HG03439 (cell line): ENCODE measurements around the gene TMEM54.

ENCODE experiments used
- ATAC-seq: cut with Tn5 transposase; IDR thresholded peaks from one replicate; pipeline ENCODE4 v1.9.1; 2021; ENCODE audit warnings: mild to moderate bottlenecking, moderate library complexity; ENCODE audit not compliant: unreplicated experiment

The TMEM54 gene

DNA sequence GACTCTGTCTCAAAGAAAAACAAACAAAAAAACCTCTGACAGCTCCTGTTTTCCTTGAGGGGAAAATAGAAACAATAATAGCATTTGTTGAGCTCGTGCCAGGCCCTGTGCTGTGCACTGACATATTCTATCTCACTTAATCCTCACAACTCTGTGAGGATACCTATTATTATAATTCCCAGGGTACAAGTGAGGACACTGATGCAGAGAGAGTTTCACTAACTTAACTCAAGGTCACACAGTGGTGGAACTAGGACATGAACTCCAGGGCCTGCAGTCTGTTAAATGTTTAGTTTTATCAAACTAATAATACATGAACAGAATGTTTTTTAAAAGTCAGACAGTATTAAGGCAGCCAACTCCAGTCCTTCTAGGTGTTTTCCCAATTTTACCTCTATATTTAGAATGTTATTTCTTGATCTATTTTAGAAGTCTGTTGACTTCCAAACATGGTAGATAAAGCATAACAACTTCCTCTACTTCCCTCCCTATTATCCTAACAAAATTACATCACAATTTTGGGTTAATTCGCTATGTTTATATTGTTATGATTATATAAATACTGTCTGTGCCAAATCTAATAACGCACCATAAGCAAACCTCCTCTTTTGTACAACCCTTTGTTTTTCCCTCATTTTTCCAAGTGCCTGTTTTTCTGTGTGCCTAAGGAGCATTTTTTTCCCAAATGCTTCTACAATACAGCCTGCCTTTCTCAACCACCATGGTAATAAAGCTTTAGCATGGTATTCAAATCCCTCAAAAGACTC lies 35.4 kb downstream of the TMEM54 start:
- ATAC-seq, result no peak

DNA sequence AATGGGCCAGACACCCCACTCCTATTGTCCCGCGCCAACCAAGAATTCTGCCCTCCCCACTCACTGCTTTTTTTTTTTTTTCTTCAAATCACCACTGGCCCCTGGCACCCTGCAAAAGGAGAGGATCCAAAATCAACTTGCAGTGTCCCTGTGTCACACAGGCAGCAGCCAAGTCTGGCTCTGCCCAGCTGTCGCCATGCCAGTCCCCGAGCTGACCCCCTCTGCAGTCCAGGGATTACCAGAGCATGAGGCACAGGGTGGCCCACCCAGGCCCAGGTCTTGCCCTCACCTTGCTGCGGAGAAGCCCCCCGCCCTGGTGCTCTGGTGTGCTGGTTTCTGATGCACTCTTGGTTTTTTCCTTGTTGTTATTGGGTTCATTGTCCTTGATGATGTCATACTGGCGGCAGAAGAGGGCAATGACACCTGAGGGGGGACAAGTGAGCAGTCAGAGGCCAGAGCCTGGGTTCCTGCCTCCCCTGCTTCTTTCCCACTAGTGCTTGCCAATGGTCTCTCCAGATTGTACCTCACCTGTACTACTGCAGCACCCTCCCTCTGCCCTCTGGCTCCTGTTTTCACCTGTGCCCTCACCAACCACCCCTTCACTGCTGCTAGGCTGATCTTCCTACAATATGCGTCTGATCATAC lies 36.7 kb downstream of the TMEM54 start:
- no peak for ATAC-seq

GRCh38 chr1:32863881-32864245 lies 37.3 kb downstream of the TMEM54 start:
- ATAC-seq, result no peak

DNA sequence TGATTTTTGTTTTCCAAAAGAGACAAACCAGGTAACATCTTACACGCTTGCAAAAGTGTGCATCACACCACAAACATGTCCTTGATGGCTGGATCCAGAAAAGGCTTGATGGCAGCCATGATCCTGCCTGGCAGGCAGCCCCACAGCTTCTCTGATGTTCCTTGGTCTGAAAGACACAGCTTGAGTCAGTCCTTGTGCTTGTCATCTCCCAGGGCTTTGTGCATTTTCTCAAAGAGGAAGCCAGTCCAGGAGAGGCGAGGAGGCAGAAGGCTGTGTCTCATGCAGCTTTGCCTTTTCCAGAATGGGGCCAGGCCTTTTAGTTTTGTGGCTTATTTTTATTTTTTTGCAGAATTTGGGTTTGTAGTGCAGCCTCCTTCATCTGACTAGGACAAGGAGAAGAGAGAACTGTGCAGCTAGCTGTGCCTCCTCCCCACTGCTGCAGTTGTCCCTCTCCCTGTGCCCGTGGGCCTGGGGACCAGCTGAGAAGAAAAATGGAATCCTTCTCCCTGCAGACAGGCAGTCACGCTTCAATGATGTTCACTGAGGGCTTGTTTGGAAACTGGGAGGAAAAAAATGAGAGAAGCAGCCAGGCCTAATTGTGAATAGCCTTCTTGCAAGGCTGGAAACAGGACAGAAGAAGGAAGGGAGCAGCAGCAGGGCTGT lies 37.8 kb downstream of the TMEM54 start:
- ATAC-seq, result no peak

- no peak for ATAC-seq
These were observed 39.1 kb downstream of the TMEM54 start for GRCh38 chr1:32861904-32862695.

GRCh38 chr1:32860566-32860965 lies 40.6 kb downstream of the TMEM54 start:
- ATAC-seq, result no peak

DNA sequence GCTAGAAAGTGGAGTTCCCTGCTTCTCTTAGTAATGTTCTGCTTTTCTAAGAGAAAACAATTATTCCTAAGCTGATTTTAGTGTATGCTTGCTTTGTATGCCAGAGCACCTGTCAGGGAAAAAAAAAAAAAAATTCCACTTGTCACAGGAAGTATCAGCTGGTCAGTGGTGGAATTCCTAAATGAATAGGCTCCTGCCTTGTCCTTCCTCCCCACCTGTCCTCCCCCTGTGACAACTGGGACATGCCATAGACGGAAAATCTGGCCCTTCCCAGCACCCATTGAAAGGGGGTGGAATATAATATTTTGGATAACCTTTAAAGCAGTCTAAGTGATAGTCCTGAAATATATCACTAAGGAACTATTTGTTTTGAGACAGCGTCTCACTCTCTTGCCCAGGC lies 41.3 kb downstream of the TMEM54 start:
- no peak for ATAC-seq

GRCh38 chr1:32858791-32859190 lies 42.4 kb downstream of the TMEM54 start:
- ATAC-seq, result no peak

- no peak for ATAC-seq
These were observed 43.1 kb downstream of the TMEM54 start for GRCh38 chr1:32858136-32858535.

GRCh38 chr1:32855861-32856617 lies 45.1 kb downstream of the TMEM54 start:
- no peak for ATAC-seq

DNA sequence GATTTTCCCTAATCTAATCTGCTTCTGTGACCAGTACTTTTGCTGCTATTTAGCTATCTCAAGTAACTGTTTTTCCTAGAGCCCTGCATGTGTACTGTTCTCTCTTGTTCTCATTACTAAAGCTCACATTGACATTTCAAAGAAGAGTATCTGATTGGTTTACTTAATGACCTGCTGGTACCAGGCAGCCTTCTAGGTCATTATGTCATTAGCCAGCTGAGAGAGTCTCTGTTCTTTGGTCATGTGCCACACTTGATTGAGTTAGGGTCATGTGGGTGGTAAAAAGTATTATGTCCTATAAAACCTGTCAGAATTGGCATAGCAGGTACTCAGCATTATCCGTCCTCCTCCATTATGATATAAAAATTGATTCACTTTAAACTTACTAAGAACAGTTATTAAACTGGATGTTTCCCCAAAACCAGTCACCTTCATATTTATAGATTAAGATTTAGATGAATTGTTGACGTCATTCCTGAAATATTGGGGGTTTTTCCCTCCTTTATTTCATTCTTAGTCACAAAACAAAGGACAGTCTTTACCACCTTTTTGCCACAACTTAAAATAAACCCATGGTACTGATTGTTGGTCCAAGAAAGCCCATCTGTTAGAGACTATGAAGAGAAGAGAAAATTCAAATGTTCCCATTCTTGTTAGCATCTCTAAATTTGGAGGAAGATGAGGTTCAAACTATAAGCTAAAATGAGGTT lies 52.7 kb downstream of the TMEM54 start:
- no peak for ATAC-seq
